Measurements from ENCODE around the gene FBXL15. TPM values are rescaled to one million over a fixed set of nuclear protein-coding genes. Genes with fewer than 3 reads are reported as not detected.

FBXL15 gene
- total RNA-seq, 1 donor from 2014 or later: 12.3 TPM

DNA sequence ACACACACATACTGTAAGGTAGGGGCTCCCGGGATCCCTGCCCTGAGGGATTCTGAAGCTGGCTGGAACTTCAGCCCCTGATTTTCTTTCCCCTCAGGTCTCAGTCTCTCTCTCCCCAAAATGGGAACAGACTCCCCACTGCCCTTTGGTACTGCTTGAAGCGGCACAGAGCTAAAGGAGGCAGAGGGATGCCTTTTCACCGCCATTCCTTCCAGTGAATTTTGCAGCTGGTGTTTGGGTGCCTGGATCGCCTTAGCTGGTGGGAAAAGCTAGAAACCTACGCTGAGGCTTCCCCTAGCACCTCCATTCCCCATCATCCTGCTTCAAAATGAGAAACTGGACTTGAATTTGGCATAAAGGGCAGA is 14.5 kb downstream of the FBXL15 start:
- no peak for TF ChIP-seq CTCF (IDR thresholded peaks at IDR 0.05; ENCODE audit: borderline replicate concordance)
- DNase-seq: no peak
- Histone ChIP-seq H3K36me3 (no peaks in the 10 kb centered on the region), H3K4me3 (peak overlapping the region; percentile 34), H3K27me3 (ENCODE audit: low read depth) (peaks cover 53% of the 10 kb centered on the region), H3K4me1 (peaks cover 19% of the 10 kb centered on the region), H3K9me3 (replicated peaks) (no peaks in the 10 kb centered on the region), H3K27ac (replicated peaks) (no peak overlapping the region)
- intact Hi-C loops (cut with micrococcal nuclease): no loop called here

GRCh38 chr10:102435529-102436233 is 15.0 kb downstream of the FBXL15 start:
- no peak for DNase-seq
- H3K36me3 ChIP-seq: no peaks in the 10 kb centered on the region
- H3K4me3 ChIP-seq: peak overlapping the region; percentile 34
- no peak overlapping the region for H3K27ac ChIP-seq (replicated peaks)
- intact Hi-C loops (cut with micrococcal nuclease): no loop called here
- peaks cover 19% of the 10 kb centered on the region for H3K4me1 ChIP-seq
- no peak for TF ChIP-seq CTCF (IDR thresholded peaks at IDR 0.05; ENCODE audit: borderline replicate concordance)
- H3K27me3 ChIP-seq (ENCODE audit: low read depth): peaks cover 53% of the 10 kb centered on the region
- H3K9me3 ChIP-seq (replicated peaks): no peaks in the 10 kb centered on the region

DNA sequence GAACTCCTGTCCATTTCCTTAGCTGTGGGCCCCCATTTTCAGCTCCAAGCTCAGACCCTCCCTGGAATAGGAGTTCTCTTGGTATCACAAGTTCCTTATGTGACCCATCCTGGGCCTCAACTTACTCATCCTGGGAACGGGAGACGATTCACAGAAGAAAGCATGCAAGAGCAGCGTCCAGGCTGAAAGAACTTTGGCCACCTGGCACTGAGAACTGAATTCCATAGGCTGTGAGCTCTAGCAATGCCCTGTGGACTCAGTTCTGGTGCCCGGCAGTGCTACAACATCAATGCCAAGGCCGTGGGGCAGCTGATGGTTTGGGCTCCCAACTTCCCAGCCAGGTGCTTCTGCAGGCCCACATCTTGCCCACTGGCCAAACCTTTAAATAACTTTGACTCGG is 15.7 kb downstream of the FBXL15 start:
- no peak overlapping the region for H3K27ac ChIP-seq (replicated peaks)
- DNase-seq: no peak
- peaks cover 53% of the 10 kb centered on the region for H3K27me3 ChIP-seq (ENCODE audit: low read depth)
- no peaks in the 10 kb centered on the region for H3K9me3 ChIP-seq (replicated peaks)
- H3K36me3 ChIP-seq: no peaks in the 10 kb centered on the region
- H3K4me1 ChIP-seq: peaks cover 16% of the 10 kb centered on the region
- no peak for TF ChIP-seq CTCF (IDR thresholded peaks at IDR 0.05; ENCODE audit: borderline replicate concordance)
- intact Hi-C loops (cut with micrococcal nuclease): no loop called here
- no peak overlapping the region for H3K4me3 ChIP-seq

DNA sequence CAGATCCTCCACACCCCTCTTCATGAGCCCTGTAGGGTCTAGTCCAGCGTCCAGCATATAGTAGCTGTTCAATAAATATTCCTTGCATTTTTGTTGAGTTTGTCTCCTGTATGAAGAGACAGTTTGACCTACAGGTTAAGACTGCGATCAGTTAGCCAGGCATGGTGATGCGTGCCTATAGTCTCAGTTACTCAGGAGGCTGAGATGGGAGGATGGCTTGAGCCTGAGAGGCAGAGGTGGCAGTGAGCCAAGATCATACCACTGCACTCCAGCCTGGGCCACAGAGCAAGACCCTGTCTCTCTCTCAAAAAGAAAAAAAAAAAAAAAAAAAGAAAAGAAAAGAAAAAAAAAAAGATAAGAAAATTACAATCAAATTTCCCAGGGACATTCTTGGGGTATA is 16.9 kb downstream of the FBXL15 start:
- H3K4me3 ChIP-seq: no peak overlapping the region
- no peaks in the 10 kb centered on the region for H3K36me3 ChIP-seq
- no peaks in the 10 kb centered on the region for H3K9me3 ChIP-seq (replicated peaks)
- H3K27me3 ChIP-seq (ENCODE audit: low read depth): peaks cover 53% of the 10 kb centered on the region
- TF ChIP-seq CTCF (IDR thresholded peaks at IDR 0.05; ENCODE audit: borderline replicate concordance): no peak
- no peak overlapping the region for H3K27ac ChIP-seq (replicated peaks)
- no peak for DNase-seq
- H3K4me1 ChIP-seq: peaks cover 5% of the 10 kb centered on the region
- intact Hi-C loops (cut with micrococcal nuclease): no loop called here

GRCh38 chr10:102438374-102438773 is 17.7 kb downstream of the FBXL15 start:
- intact Hi-C loops (cut with micrococcal nuclease): no loop called here
- no peak for TF ChIP-seq CTCF (IDR thresholded peaks at IDR 0.05; ENCODE audit: borderline replicate concordance)
- Histone ChIP-seq H3K4me3 (no peak overlapping the region), H3K4me1 (no peaks in the 10 kb centered on the region), H3K9me3 (replicated peaks) (no peaks in the 10 kb centered on the region), H3K36me3 (no peaks in the 10 kb centered on the region), H3K27me3 (ENCODE audit: low read depth) (peaks cover 53% of the 10 kb centered on the region), H3K27ac (replicated peaks) (no peak overlapping the region)
- no peak for DNase-seq

All from left ventricle myocardium inferior (tissue), 1 donor.